ENCODE data around the gene MACO1.

- TF ChIP-seq NFIC (IDR thresholded peaks at IDR 0.05) (no peak), REST (IDR thresholded peaks at IDR 0.05; ENCODE audit: low read depth) (no peak), EP300 (IDR thresholded peaks at IDR 0.05; ENCODE audit: borderline replicate concordance) (no peak), RAD21 (IDR thresholded peaks at IDR 0.05; ENCODE audit: low read depth) (no peak)
Measured at GRCh38 chr1:25467616-25468015, 36.9 kb downstream of the MACO1 start.
